Measurements from ENCODE around the gene ADAMTS17.

- TF ChIP-seq POLR2A (IDR thresholded peaks at IDR 0.05; ENCODE audit: low read depth, low read length) (no peak), POLR2AphosphoS5 (IDR thresholded peaks at IDR 0.05; ENCODE audit: low read depth, low read length) (no peak), TAF1 (IDR thresholded peaks at IDR 0.05; ENCODE audit: borderline replicate concordance, low read depth, low read length) (no peak)
Measured at GRCh38 chr15:100043692-100044091, 298.1 kb downstream of the ADAMTS17 start.
